K562 (cell line): ENCODE data around the gene RAVER2. TPM values are rescaled to one million over a fixed set of nuclear protein-coding genes. Genes with fewer than 3 reads are reported as not detected.

Experiments
- ATAC-seq: fragments of 200-7000 bp; cut with Tn5 transposase; 3 replicates; pipeline ENCODE4 v1.9.1; 2020; ENCODE audit warnings: moderate library complexity
- BruUV-seq: library from RNA; stranded (reverse); fragments of 400-500 nt; replicated peaks from 2 replicates; lab custom pipeline; 2021; lab: Mats Ljungman, UMichigan
- CTCF ChIA-PET: fragments of 300-600 bp; formaldehyde crosslinking; extraction: SDS; loops from one replicate; lab custom pipeline; 2021; ENCODE audit warnings: low intra/inter-chr PET ratio; lab: Yijun Ruan, JAX
- POLR2A ChIA-PET: fragments of 300-600, 350-650 bp; sonication (Branson Sonifier 250); formaldehyde crosslinking; extraction: SDS; loops from one replicate; lab custom pipeline; 2021; ENCODE audit warnings: antibody characterized with exemption, inconsistent platforms; lab: Yijun Ruan, JAX
- DNase-seq, 4 experiments: peaks; one replicate each; pipeline versions ENCODE4 v3.0.0 to v3.0.0-alpha.2; 2011 to 2018; ENCODE audit warnings: low spot score in 3 of 4, mixed read lengths in 3 of 4; ENCODE audit errors: extremely low read depth in 1 of 4
- FAIRE-seq: peaks from 2 replicates; lab custom pipeline; 2011; peaks lifted over from hg19 to GRCh38; lab: Jason Lieb, UNC
- H2AFZ ChIP-seq: 2 replicates; pipeline ENCODE4 v1.6.0; 2011; ENCODE audit warnings: low read depth, low read length, control low read depth, inconsistent platforms
- H3K27ac ChIP-seq: fragments of 200-600 bp; 3 replicates; pipeline ENCODE4 v1.8.0; 2011; ENCODE audit warnings: low read depth, mild to moderate bottlenecking, control low read depth, inconsistent platforms, low read length, moderate library complexity, mixed read lengths; ENCODE audit errors: extremely low read depth
- H3K27me3 ChIP-seq, 2 experiments: fragments of 300-600 bp in 1 of 2; 2 replicates in 1 of 2; 3 replicates in 1 of 2; pipeline versions ENCODE4 v1.6.0 to v1.8.0; 2011; ENCODE audit warnings: inconsistent platforms in 2 of 2, low read length in 2 of 2, mild to moderate bottlenecking in 1 of 2, mixed read lengths in 1 of 2, moderate library complexity in 1 of 2; ENCODE audit not compliant: control insufficient read depth in 2 of 2, insufficient read depth in 2 of 2
- H3K36me3 ChIP-seq: fragments of 300-600 bp; 3 replicates; pipeline ENCODE4 v1.8.0; 2011; ENCODE audit warnings: mild to moderate bottlenecking, low read length, inconsistent platforms; ENCODE audit not compliant: control insufficient read depth, insufficient read depth
- H3K4me1 ChIP-seq, 2 experiments: fragments of 200-600 bp in 1 of 2; replicated peaks in 1 of 2; 2 replicates in 1 of 2; 3 replicates in 1 of 2; pipeline versions ENCODE4 v1.5.1 to v1.8.0; 2011; ENCODE audit warnings: inconsistent platforms in 2 of 2, low read length in 2 of 2, mild to moderate bottlenecking in 1 of 2, mixed read lengths in 1 of 2, moderate library complexity in 1 of 2; ENCODE audit not compliant: control insufficient read depth in 2 of 2, insufficient read depth in 2 of 2
- H3K4me2 ChIP-seq: 2 replicates; pipeline ENCODE4 v1.6.1; 2011; ENCODE audit warnings: low read length, control low read depth, inconsistent platforms, mixed read lengths; ENCODE audit not compliant: insufficient read depth
- H3K4me3 ChIP-seq: fragments of 200-600 bp; sonication (generic), shearing (Covaris generic); 2 replicates; pipeline ENCODE4 v1.5.1; 2016; ENCODE audit warnings: control low read depth, inconsistent platforms
- H3K79me2 ChIP-seq: fragments of 200-600 bp; 3 replicates; pipeline ENCODE4 v1.8.0; 2011; ENCODE audit warnings: low read length, inconsistent platforms; ENCODE audit not compliant: control insufficient read depth, insufficient read depth
- H3K9ac ChIP-seq, 2 experiments: 2 replicates each; pipeline versions ENCODE4 v1.6.0 to v1.6.1; 2011; ENCODE audit warnings: low read depth in 2 of 2, low read length in 2 of 2, control low read depth in 1 of 2, inconsistent platforms in 1 of 2, mild to moderate bottlenecking in 1 of 2, mixed read lengths in 1 of 2; ENCODE audit not compliant: insufficient read depth in 1 of 2
- H3K9me1 ChIP-seq: one replicate; pipeline ENCODE4 v1.6.0; 2011; ENCODE audit warnings: inconsistent platforms, mild to moderate bottlenecking, low read length, moderate library complexity; ENCODE audit not compliant: control insufficient read depth, insufficient read depth
- H3K9me3 ChIP-seq: replicated peaks from 2 replicates; pipeline ENCODE4 v1.5.1; 2011; ENCODE audit warnings: low read depth, low read length, inconsistent platforms; ENCODE audit not compliant: control insufficient read depth, insufficient read depth
- H4K20me1 ChIP-seq: replicated peaks from 2 replicates; pipeline ENCODE4 v1.6.1; 2011; ENCODE audit warnings: low read length, inconsistent platforms, mixed read lengths; ENCODE audit not compliant: control insufficient read depth, insufficient read depth
- BACH1 ChIP-seq: fragments of 200-800 bp; sonication (Bioruptor generic); IDR thresholded peaks from 2 replicates; pipeline ENCODE4 v1.6.1; 2016; ENCODE audit warnings: missing genetic modification characterization, missing compliant biosample characterization
- CBX8 ChIP-seq: fragments of 200-600 bp; sonication (generic); IDR thresholded peaks from 2 replicates; pipeline ENCODE4 v1.6.1; 2012; ENCODE audit warnings: borderline replicate concordance, mixed run types, low read depth, mild to moderate bottlenecking, moderate library complexity, mixed read lengths, low read length, control low read depth, inconsistent platforms; ENCODE audit not compliant: poor library complexity, severe bottlenecking; ENCODE audit errors: extremely low read depth
- HIVEP1 ChIP-seq: fragments of 250-450 bp; sonication (Bioruptor Pico); IDR thresholded peaks from 2 replicates; pipeline ENCODE4 v1.4.0; 2020; ENCODE audit warnings: mild to moderate bottlenecking
- HMG20A ChIP-seq: fragments of 450-650 bp; formaldehyde crosslinking; conservative IDR thresholded peaks from 2 replicates; pipeline ENCODE4 v1.4.0; 2020; ENCODE audit warnings: mild to moderate bottlenecking, mixed read lengths
- KDM1A ChIP-seq, 2 experiments: fragments of 450-650 bp; IDR thresholded peaks; 2 replicates each; pipeline ENCODE4 v1.6.1; 2016; ENCODE audit warnings: mild to moderate bottlenecking in 2 of 2
- MTA2 ChIP-seq: fragments of 450-650 bp; IDR thresholded peaks from 2 replicates; pipeline ENCODE4 v1.6.1; 2016; ENCODE audit warnings: low read depth
- PHF20 ChIP-seq: fragments of 450-650 bp; IDR thresholded peaks from 2 replicates; pipeline ENCODE4 v1.6.1; 2018; ENCODE audit not compliant: partially characterized antibody
- SMAD3 ChIP-seq: fragments of 450-650 bp; formaldehyde crosslinking; conservative IDR thresholded peaks from 2 replicates; pipeline ENCODE4 v1.4.0; 2020; ENCODE audit warnings: mild to moderate bottlenecking
- TAF7 ChIP-seq: fragments of 450-650 bp; IDR thresholded peaks from 2 replicates; pipeline ENCODE4 v1.6.1; 2016; ENCODE audit warnings: missing genetic modification characterization, missing compliant biosample characterization
- TOE1 ChIP-seq, 2 experiments: fragments of 450-650 bp in 1 of 2; sonication (generic) in 1 of 2; formaldehyde crosslinking in 1 of 2; IDR thresholded peaks; 2 replicates each; pipeline versions ENCODE4 v1.7.1 to v1.8.0; 2016 to 2022; ENCODE audit warnings: borderline replicate concordance in 2 of 2, mild to moderate bottlenecking in 2 of 2, antibody characterized with exemption in 1 of 2, inconsistent platforms in 1 of 2, low read depth in 1 of 2, missing genetic modification reagents in 1 of 2, moderate library complexity in 1 of 2
- ZBTB8A ChIP-seq: fragments of 450-650 bp; IDR thresholded peaks from 2 replicates; pipeline ENCODE4 v1.6.1; 2018; ENCODE audit warnings: mild to moderate bottlenecking, moderate library complexity; ENCODE audit not compliant: partially characterized antibody
- ZNF41 ChIP-seq: fragments of 250-450 bp; sonication (Bioruptor Pico); conservative IDR thresholded peaks from 2 replicates; pipeline ENCODE4 v1.4.0; 2020; ENCODE audit warnings: mild to moderate bottlenecking
- ZNF431 ChIP-seq: sonication (generic); formaldehyde crosslinking; IDR thresholded peaks from 2 replicates; pipeline ENCODE4 v1.8.0; 2022; ENCODE audit warnings: mild to moderate bottlenecking, missing genetic modification reagents
- WGBS: fragments of 100-300 bp; shearing (Covaris generic); methylation state at CpG from one replicate; pipeline ENCODE4 v1.1.6; 2016; ENCODE audit warnings: low coverage, mixed read lengths; ENCODE audit not compliant: insufficient coverage; ENCODE audit errors: missing lambda C conversion rate; 5-methylcytosine and 5-hydroxymethylcytosine counted together
- in situ Hi-C: fragments of 300-500 bp; cut with MboI; formaldehyde crosslinking; loops from 4 replicates; pipeline ENCODE4 v1.15.0; 2018; ENCODE audit warnings: inconsistent platforms, mixed read lengths
- intact Hi-C: fragments of 100-400 bp; cut with micrococcal nuclease; formaldehyde crosslinking; loops from 2 replicates; pipeline ENCODE4 v1.14.2; 2022
- polyA plus RNA-seq, 8 experiments: library from polyadenylated mRNA; depleted of rRNA in 4 of 8; stranded (reverse) in 5 of 8; unstranded in 3 of 8; fragments of >200 nt; fragmentation: Nextera tagmentation in 2 of 8; fragmentation: Illumina TruSeq in 1 of 8; extraction: Ambion mirVana in 2 of 8; extraction: Trizol in 1 of 8; gene quantifications; 2 replicates each; pipeline versions ENCODE4 v1.2.1 to v1.2.3, GENCODE V29; 2011 to 2014; ENCODE audit warnings: inconsistent platforms in 1 of 8, missing spikeins in 1 of 8
- total RNA-seq, 7 experiments: library from RNA; depleted of rRNA in 6 of 7; stranded (reverse); fragments of >200 nt in 6 of 7; fragmentation: Illumina TruSeq in 2 of 7; extraction: Trizol in 2 of 7; gene quantifications; 2 replicates each; pipeline versions ENCODE4 v1.2.1 to v1.2.3, GENCODE V29; 2011 to 2021; ENCODE audit warnings: low replicate concordance in 1 of 7
- TF ChIP-seq, protein P1 (sequence below): fragments of 450-650 bp; IDR thresholded peaks from 2 replicates; pipeline ENCODE4 v1.6.1; 2017; ENCODE audit warnings: antibody characterized with exemption
- TF ChIP-seq, protein P2 (sequence below): sonication (generic); formaldehyde crosslinking; IDR thresholded peaks from 2 replicates; pipeline ENCODE4 v1.4.0; 2020; ENCODE audit warnings: mild to moderate bottlenecking, missing genetic modification reagents
- TF ChIP-seq, protein P3 (sequence below): fragments of 450-650 bp; formaldehyde crosslinking; IDR thresholded peaks from 2 replicates; pipeline ENCODE4 v1.4.0; 2022; ENCODE audit warnings: mild to moderate bottlenecking, moderate library complexity
- TF ChIP-seq, protein P4 (sequence below): conservative IDR thresholded peaks from 2 replicates; pipeline ENCODE4 v1.6.1; 2011; ENCODE audit warnings: low read depth, mild to moderate bottlenecking, low read length; ENCODE audit not compliant: control insufficient read depth

Gene RAVER2
- total and polyA plus RNA-seq, 9 of the 15 experiments (the other 6 are each of a cell fraction or from before 2014, with no cell fraction given): 1.8 to 6.1 (median 4.4) TPM

DNA sequence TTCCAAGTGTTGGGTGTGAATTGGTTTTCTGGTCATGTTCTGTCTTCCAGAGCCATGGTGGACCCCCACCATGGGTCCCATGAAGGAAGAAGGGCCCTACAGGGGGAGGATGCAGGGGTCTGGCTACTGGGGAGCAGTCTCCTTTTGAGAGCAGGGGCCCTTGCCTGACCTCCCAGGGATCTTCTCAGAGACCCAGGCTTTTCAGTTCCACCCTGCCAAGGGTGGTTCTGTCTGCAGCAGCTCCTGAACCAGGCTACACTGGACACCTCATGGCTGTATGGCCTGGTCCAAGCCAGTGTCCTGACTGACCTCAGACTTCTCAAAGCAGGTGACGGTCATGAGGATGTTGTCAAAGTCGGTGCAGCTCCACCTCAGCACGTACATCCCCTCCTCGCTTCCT lies 112.5 kb downstream of the RAVER2 start:
- no peak for FAIRE-seq
- 92% methylated on average over 4 of the region's 4 CpGs for WGBS
- Histone ChIP-seq H3K4me2 (no peak overlapping the region), H3K4me3 (no peak overlapping the region), H3K4me1 (peaks cover under 1% of the 10 kb centered on the region in 2 experiments; a peak in 1 of 5 replicates), H2AFZ (no peak overlapping the region), H3K27ac (no peak overlapping the region), H3K9me3 (no peaks in the 10 kb centered on the region), H3K36me3 (peaks cover 78% of the 10 kb centered on the region), H3K9me1 (peaks cover 4% of the 10 kb centered on the region), H3K9ac (peak overlapping the region in 1 of 2 experiments; percentile 19; a peak in 1 of 4 replicates), H3K27me3 (no peaks in the 10 kb centered on the region), H3K79me2 (no peaks in the 10 kb centered on the region), H4K20me1 (no peaks in the 10 kb centered on the region)
- POLR2A ChIA-PET: interaction anchor here (0.5 kb wide), 1 partner anchor 894 kb away, joined by 3 read pairs; no protein-coding TSS in a partner anchor
- ATAC-seq: no peak
- intact Hi-C loops: no loop called here
- in situ Hi-C loops: no loop called here
- BruUV-seq: no TSS peak
- CTCF ChIA-PET: no interaction called here
- no peak for DNase-seq
- no peak for TF ChIP-seq ZBTB8A
- TF ChIP-seq HIVEP1 (CRISPR knock-in tag): no peak
- TF ChIP-seq, protein P1, sequence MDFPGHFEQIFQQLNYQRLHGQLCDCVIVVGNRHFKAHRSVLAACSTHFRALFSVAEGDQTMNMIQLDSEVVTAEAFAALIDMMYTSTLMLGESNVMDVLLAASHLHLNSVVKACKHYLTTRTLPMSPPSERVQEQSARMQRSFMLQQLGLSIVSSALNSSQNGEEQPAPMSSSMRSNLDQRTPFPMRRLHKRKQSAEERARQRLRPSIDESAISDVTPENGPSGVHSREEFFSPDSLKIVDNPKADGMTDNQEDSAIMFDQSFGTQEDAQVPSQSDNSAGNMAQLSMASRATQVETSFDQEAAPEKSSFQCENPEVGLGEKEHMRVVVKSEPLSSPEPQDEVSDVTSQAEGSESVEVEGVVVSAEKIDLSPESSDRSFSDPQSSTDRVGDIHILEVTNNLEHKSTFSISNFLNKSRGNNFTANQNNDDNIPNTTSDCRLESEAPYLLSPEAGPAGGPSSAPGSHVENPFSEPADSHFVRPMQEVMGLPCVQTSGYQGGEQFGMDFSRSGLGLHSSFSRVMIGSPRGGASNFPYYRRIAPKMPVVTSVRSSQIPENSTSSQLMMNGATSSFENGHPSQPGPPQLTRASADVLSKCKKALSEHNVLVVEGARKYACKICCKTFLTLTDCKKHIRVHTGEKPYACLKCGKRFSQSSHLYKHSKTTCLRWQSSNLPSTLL: no peak
- TF ChIP-seq KDM1A (IDR thresholded peaks at IDR 0.05): no peak
- no peak for TF ChIP-seq BACH1 (tag)
- no peak for TF ChIP-seq SMAD3
- TF ChIP-seq, protein P2, sequence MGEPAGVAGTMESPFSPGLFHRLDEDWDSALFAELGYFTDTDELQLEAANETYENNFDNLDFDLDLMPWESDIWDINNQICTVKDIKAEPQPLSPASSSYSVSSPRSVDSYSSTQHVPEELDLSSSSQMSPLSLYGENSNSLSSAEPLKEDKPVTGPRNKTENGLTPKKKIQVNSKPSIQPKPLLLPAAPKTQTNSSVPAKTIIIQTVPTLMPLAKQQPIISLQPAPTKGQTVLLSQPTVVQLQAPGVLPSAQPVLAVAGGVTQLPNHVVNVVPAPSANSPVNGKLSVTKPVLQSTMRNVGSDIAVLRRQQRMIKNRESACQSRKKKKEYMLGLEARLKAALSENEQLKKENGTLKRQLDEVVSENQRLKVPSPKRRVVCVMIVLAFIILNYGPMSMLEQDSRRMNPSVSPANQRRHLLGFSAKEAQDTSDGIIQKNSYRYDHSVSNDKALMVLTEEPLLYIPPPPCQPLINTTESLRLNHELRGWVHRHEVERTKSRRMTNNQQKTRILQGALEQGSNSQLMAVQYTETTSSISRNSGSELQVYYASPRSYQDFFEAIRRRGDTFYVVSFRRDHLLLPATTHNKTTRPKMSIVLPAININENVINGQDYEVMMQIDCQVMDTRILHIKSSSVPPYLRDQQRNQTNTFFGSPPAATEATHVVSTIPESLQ (CRISPR knock-in tag): no peak
- TF ChIP-seq HMG20A (CRISPR knock-in tag): no peak
- TF ChIP-seq ZNF41: no peak
- TF ChIP-seq MTA2: no peak
- TF ChIP-seq PHF20: no peak
- TF ChIP-seq TOE1 (IDR thresholded peaks at IDR 0.05; ENCODE audit: borderline replicate concordance): no peak
- no peak for TF ChIP-seq TOE1 (CRISPR knock-in tag; IDR thresholded peaks at IDR 0.05; ENCODE audit: borderline replicate concordance, low read depth)
- no peak for TF ChIP-seq ZNF431 (CRISPR knock-in tag)
- TF ChIP-seq TAF7 (tag): no peak
- TF ChIP-seq, protein P3, sequence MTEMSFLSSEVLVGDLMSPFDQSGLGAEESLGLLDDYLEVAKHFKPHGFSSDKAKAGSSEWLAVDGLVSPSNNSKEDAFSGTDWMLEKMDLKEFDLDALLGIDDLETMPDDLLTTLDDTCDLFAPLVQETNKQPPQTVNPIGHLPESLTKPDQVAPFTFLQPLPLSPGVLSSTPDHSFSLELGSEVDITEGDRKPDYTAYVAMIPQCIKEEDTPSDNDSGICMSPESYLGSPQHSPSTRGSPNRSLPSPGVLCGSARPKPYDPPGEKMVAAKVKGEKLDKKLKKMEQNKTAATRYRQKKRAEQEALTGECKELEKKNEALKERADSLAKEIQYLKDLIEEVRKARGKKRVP (CRISPR knock-in tag): no peak
- TF ChIP-seq, protein P4, sequence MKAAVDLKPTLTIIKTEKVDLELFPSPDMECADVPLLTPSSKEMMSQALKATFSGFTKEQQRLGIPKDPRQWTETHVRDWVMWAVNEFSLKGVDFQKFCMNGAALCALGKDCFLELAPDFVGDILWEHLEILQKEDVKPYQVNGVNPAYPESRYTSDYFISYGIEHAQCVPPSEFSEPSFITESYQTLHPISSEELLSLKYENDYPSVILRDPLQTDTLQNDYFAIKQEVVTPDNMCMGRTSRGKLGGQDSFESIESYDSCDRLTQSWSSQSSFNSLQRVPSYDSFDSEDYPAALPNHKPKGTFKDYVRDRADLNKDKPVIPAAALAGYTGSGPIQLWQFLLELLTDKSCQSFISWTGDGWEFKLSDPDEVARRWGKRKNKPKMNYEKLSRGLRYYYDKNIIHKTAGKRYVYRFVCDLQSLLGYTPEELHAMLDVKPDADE: no peak
- no peak for TF ChIP-seq CBX8
